ENCODE data around the gene MS4A5.

GRCh38 chr11:60396382-60396781 lies 33.0 kb upstream of the MS4A5 start, which contains the start of gene MS4A14:
- TF ChIP-seq, protein P1, sequence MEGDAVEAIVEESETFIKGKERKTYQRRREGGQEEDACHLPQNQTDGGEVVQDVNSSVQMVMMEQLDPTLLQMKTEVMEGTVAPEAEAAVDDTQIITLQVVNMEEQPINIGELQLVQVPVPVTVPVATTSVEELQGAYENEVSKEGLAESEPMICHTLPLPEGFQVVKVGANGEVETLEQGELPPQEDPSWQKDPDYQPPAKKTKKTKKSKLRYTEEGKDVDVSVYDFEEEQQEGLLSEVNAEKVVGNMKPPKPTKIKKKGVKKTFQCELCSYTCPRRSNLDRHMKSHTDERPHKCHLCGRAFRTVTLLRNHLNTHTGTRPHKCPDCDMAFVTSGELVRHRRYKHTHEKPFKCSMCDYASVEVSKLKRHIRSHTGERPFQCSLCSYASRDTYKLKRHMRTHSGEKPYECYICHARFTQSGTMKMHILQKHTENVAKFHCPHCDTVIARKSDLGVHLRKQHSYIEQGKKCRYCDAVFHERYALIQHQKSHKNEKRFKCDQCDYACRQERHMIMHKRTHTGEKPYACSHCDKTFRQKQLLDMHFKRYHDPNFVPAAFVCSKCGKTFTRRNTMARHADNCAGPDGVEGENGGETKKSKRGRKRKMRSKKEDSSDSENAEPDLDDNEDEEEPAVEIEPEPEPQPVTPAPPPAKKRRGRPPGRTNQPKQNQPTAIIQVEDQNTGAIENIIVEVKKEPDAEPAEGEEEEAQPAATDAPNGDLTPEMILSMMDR (IDR thresholded peaks at IDR 0.05), result no peak
- TF ChIP-seq POLR2A (IDR thresholded peaks at IDR 0.05), result no peak
